ENCODE measurements around the gene PYGB.
"Not testable (repeated sequence)": the region's sequence is repeated elsewhere in the genome, so short reads cannot be mapped to it uniquely, and the experiment has no call there.

PYGB gene

GRCh38 chr20:25237610-25238318 is 10.1 kb upstream of the PYGB start:
- Histone ChIP-seq H3K36me3 (no peaks in the 10 kb centered on the region), H3K9me3 (no peaks in the 10 kb centered on the region), H3K27ac (no peak overlapping the region), H3K4me1 (ENCODE audit: control insufficient read depth in 1 of 2, insufficient read depth in 1 of 2, low read depth in 1 of 2, low read length in 1 of 2) (no peaks in the 10 kb centered on the region), H3K27me3 (peaks cover 25% of the 10 kb centered on the region), H3K4me3 (ENCODE audit: low read depth in 1 of 2, low read length in 1 of 2) (no peak overlapping the region)
- TF ChIP-seq CTCF (IDR thresholded peaks at IDR 0.05) = no peak

- H3K4me3 ChIP-seq (ENCODE audit: low read depth in 1 of 2, low read length in 1 of 2) = no peak overlapping the region
- H3K27ac ChIP-seq = no peak overlapping the region
These were observed 9.4 kb upstream of the PYGB start for GRCh38 chr20:25238319-25239037.

DNA sequence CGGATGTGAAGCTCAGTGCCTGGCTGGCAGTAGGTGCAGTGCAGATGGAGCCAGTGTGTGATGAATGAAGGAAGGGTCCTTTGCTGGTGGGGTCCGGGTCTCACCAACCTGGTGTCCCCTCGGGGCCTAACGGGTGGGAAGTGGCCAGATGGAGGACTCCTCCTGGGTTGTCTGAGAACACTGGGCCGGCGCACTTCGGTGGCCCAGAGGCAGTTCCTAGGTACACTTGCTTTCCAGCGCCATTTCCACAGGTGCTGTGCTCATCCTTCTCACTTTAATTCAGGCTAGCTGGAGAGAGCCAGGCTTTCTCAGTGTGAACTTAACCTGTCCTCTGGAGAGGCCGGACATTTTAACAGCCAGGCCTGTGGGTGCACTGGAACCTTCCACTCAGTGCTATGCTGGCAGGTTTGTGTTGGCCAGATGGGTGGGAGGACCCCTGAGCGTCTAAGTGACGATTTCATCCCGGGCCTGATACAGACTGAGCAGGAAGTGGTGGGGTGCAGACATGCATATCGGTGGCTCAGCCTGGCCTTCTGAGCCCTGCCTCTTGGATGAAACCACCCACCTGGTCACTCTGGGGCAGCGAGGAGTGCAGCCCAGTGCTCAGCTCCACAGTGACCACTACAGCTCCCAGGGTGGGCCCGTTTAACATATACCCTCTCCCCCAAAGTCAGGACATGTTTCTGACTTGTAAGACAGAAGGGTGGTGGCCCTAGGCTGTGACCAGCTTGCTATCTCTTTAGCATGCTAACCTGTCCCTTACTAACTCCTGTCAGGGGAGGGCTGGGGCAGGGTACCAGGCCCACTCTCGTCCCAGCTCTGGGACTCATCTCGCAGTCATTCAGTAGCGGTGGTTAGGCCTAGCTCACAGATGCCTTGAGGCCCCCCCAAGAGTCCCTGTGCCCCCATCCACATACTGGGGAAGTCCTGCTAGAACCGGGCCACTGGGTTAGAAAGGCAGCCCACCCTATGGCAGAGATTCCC is 8.2 kb upstream of the PYGB start:
- Histone ChIP-seq H3K27me3 (peaks cover 20% of the 10 kb centered on the region), H3K4me1 (ENCODE audit: control insufficient read depth in 1 of 2, insufficient read depth in 1 of 2, low read depth in 1 of 2, low read length in 1 of 2) (no peaks in the 10 kb centered on the region), H3K4me3 (ENCODE audit: low read depth in 1 of 2, low read length in 1 of 2) (no peak overlapping the region), H3K9me3 (no peaks in the 10 kb centered on the region), H3K27ac (no peak overlapping the region), H3K36me3 (no peaks in the 10 kb centered on the region)
- no peak for TF ChIP-seq CTCF (IDR thresholded peaks at IDR 0.05)

More at GRCh38 chr20:25238319-25239037, 9.4 kb upstream of the PYGB start:
- H3K4me1 ChIP-seq (ENCODE audit: control insufficient read depth in 1 of 2, insufficient read depth in 1 of 2, low read depth in 1 of 2, low read length in 1 of 2) = no peaks in the 10 kb centered on the region
- H3K36me3 ChIP-seq = no peaks in the 10 kb centered on the region
- no peaks in the 10 kb centered on the region for H3K9me3 ChIP-seq
- peaks cover 28% of the 10 kb centered on the region for H3K27me3 ChIP-seq
- no peak for TF ChIP-seq CTCF (IDR thresholded peaks at IDR 0.05)

DNA sequence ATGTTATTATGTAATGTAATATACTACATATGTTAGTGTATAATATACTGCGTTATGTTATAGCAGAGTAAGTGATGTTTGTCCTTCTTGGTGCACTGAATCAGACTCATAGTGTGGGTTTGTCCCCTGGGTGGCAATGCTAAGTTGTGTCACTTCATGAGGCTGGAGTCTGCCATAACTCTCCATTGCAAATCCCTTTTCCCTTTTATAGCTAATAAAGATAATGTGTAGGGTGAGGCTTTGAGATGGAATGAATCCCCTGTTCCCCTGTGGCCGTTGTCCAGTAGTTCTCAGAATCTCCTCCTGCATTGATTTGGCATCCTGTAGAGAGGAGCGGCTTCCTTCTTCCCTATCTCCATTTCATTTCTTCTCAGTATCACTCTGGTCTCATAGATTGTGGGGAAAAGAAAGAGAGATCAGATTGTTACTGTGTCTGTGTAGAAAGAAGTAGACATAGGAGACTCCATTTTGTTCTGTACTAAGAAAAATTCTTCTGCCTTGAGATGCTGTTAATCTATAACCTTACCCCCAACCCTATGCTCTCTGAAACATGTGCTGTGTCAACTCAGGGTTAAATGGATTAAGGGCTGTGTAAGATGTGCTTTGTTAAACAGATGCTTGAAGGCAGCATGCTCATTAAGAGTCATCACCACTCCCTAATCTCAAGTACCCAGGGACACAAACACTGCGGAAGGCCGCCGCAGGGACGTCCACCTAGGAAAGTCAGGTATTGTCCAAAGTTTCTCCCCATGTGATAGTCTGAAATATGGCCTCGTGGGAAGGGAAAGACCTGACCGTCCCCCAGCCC is 6.8 kb upstream of the PYGB start:
- not testable (repeated sequence) for H3K9me3 ChIP-seq; H3K27ac ChIP-seq; H3K4me1 ChIP-seq (ENCODE audit: control insufficient read depth in 1 of 2, insufficient read depth in 1 of 2, low read depth in 1 of 2, low read length in 1 of 2); H3K27me3 ChIP-seq; H3K4me3 ChIP-seq (ENCODE audit: low read depth in 1 of 2, low read length in 1 of 2); H3K36me3 ChIP-seq

GRCh38 chr20:25241659-25241955 is 6.3 kb upstream of the PYGB start:
- not testable (repeated sequence) for H3K9me3 ChIP-seq; H3K4me1 ChIP-seq (ENCODE audit: control insufficient read depth in 1 of 2, insufficient read depth in 1 of 2, low read depth in 1 of 2, low read length in 1 of 2); H3K27ac ChIP-seq; H3K4me3 ChIP-seq (ENCODE audit: low read depth in 1 of 2, low read length in 1 of 2); H3K36me3 ChIP-seq
- H3K27me3 ChIP-seq = peaks cover 11% of the 10 kb centered on the region

GRCh38 chr20:25242231-25242630 is 5.7 kb upstream of the PYGB start:
- peaks cover 16% of the 10 kb centered on the region for H3K27me3 ChIP-seq
- H3K36me3 ChIP-seq = no peaks in the 10 kb centered on the region
- H3K4me1 ChIP-seq (ENCODE audit: control insufficient read depth in 1 of 2, insufficient read depth in 1 of 2, low read depth in 1 of 2, low read length in 1 of 2) = peaks cover 5 to 7% of the 10 kb centered on the region in 2 experiments
- H3K27ac ChIP-seq = no peak overlapping the region
- no peaks in the 10 kb centered on the region for H3K9me3 ChIP-seq
- H3K4me3 ChIP-seq (ENCODE audit: low read depth in 1 of 2, low read length in 1 of 2) = no peak overlapping the region
- TF ChIP-seq CTCF (IDR thresholded peaks at IDR 0.05) = no peak
